IMR-90 (cell line): Measurements from ENCODE around the gene IFI30. TPM values are rescaled to one million over a fixed set of nuclear protein-coding genes. Genes with fewer than 3 reads are reported as not detected.

Source experiments
- ATAC-seq: fragments of 200-7000 bp; cut with Tn5 transposase; 2 replicates; pipeline ENCODE4 v1.9.1; 2020; ENCODE audit warnings: low read depth, mild to moderate bottlenecking, moderate library complexity
- BruUV-seq: library from RNA; stranded (reverse); fragments of 400-500 nt; replicated peaks from 2 replicates; lab custom pipeline; 2021; lab: Mats Ljungman, UMichigan
- CTCF ChIA-PET: fragments of 300-600 bp; formaldehyde crosslinking; extraction: SDS; loops from one replicate; lab custom pipeline; 2021; ENCODE audit warnings: antibody characterized with exemption; lab: Yijun Ruan, JAX
- POLR2A ChIA-PET: fragments of 300-600 bp; sonication (Branson Sonifier 250); formaldehyde crosslinking; loops from one replicate; lab custom pipeline; 2022; ENCODE audit warnings: antibody characterized with exemption; ENCODE audit not compliant: unreplicated experiment; lab: Charles Lee
- DNase-seq: peaks from one replicate; pipeline ENCODE4 v3.0.0; 2013
- H2AFZ ChIP-seq: replicated peaks from 2 replicates; pipeline ENCODE3; 2013; ENCODE audit warnings: low read length, mild to moderate bottlenecking; ENCODE audit not compliant: poor library complexity
- H2AK5ac ChIP-seq: 2 replicates; pipeline ENCODE4 v1.6.1; 2013; ENCODE audit warnings: low read depth, low read length, inconsistent platforms
- H2AK9ac ChIP-seq: replicated peaks from 2 replicates; pipeline ENCODE3; 2013; ENCODE audit warnings: mild to moderate bottlenecking, low read depth, low read length, moderate library complexity; ENCODE audit not compliant: poor library complexity
- H2BK120ac ChIP-seq: 2 replicates; pipeline ENCODE4 v1.6.1; 2013; ENCODE audit warnings: low read depth, low read length, inconsistent platforms
- H2BK15ac ChIP-seq: 3 replicates; pipeline ENCODE4 v1.6.1; 2013; ENCODE audit warnings: low read depth, low read length, inconsistent platforms
- H2BK20ac ChIP-seq: 2 replicates; pipeline ENCODE4 v1.6.1; 2013; ENCODE audit warnings: low read depth, mild to moderate bottlenecking, inconsistent platforms, low read length, moderate library complexity
- H2BK5ac ChIP-seq: 2 replicates; pipeline ENCODE4 v1.6.1; 2013; ENCODE audit warnings: mild to moderate bottlenecking, low read depth, low read length, inconsistent platforms; ENCODE audit not compliant: poor library complexity, severe bottlenecking
- H3K14ac ChIP-seq: replicated peaks from 2 replicates; pipeline ENCODE4 v1.6.1; 2013; ENCODE audit warnings: low read depth, low read length, inconsistent platforms
- H3K18ac ChIP-seq: 2 replicates; pipeline ENCODE4 v1.6.1; 2013; ENCODE audit warnings: low read depth, low read length, control low read depth
- H3K23ac ChIP-seq: 2 replicates; pipeline ENCODE4 v1.6.1; 2013; ENCODE audit warnings: low read depth, low read length, inconsistent platforms
- H3K27ac ChIP-seq: 2 replicates; pipeline ENCODE4 v1.5.1; 2013; ENCODE audit warnings: mild to moderate bottlenecking, control low read depth, low read length; ENCODE audit not compliant: insufficient read depth
- H3K27me3 ChIP-seq: 2 replicates; pipeline ENCODE4 v1.6.1; 2013; ENCODE audit warnings: low read length; ENCODE audit not compliant: control insufficient read depth, insufficient read depth
- H3K36me3 ChIP-seq: 2 replicates; pipeline ENCODE4 v1.6.1; 2013; ENCODE audit warnings: low read length, mixed read lengths; ENCODE audit not compliant: control insufficient read depth, insufficient read depth
- H3K4ac ChIP-seq: 2 replicates; pipeline ENCODE4 v1.6.1; 2013; ENCODE audit warnings: low read depth, low read length, inconsistent platforms
- H3K4me1 ChIP-seq: 2 replicates; pipeline ENCODE4 v1.6.1; 2013; ENCODE audit warnings: low read length, mixed read lengths; ENCODE audit not compliant: control insufficient read depth, insufficient read depth
- H3K4me2 ChIP-seq: 2 replicates; pipeline ENCODE4 v1.6.1; 2013; ENCODE audit warnings: low read depth, mild to moderate bottlenecking, control low read depth, low read length, moderate library complexity
- H3K4me3 ChIP-seq: 2 replicates; pipeline ENCODE4 v1.5.1; 2013; ENCODE audit warnings: low read depth, mild to moderate bottlenecking, control low read depth, low read length, moderate library complexity; ENCODE audit not compliant: insufficient read depth
- H3K56ac ChIP-seq: 2 replicates; pipeline ENCODE4 v1.6.1; 2013; ENCODE audit warnings: low read length, inconsistent platforms; ENCODE audit not compliant: insufficient read depth; ENCODE audit errors: extremely low read depth
- H3K79me1 ChIP-seq, 2 experiments: 2 replicates each; pipeline ENCODE4 v1.6.1; 2013; ENCODE audit warnings: low read length in 2 of 2, inconsistent platforms in 1 of 2, low read depth in 1 of 2
- H3K9ac ChIP-seq: 2 replicates; pipeline ENCODE4 v1.6.1; 2013; ENCODE audit warnings: low read depth, low read length, control low read depth
- H3K9me1 ChIP-seq: 2 replicates; pipeline ENCODE4 v1.6.1; 2013; ENCODE audit warnings: low read length, inconsistent platforms; ENCODE audit not compliant: insufficient read depth
- H3K9me3 ChIP-seq: 2 replicates; pipeline ENCODE4 v1.6.1; 2013; ENCODE audit warnings: low read length; ENCODE audit not compliant: control insufficient read depth, insufficient read depth
- H4K20me1 ChIP-seq: 2 replicates; pipeline ENCODE4 v1.6.1; 2013; ENCODE audit warnings: low read length, inconsistent platforms; ENCODE audit not compliant: insufficient read depth
- H4K5ac ChIP-seq: 2 replicates; pipeline ENCODE4 v1.6.1; 2013; ENCODE audit warnings: mild to moderate bottlenecking, low read depth, low read length, control low read depth
- H4K8ac ChIP-seq, 2 experiments: 2 replicates each; pipeline ENCODE4 v1.6.1; 2013; ENCODE audit warnings: low read depth in 2 of 2, low read length in 2 of 2, control low read depth in 1 of 2, inconsistent platforms in 1 of 2
- H4K91ac ChIP-seq: 2 replicates; pipeline ENCODE4 v1.6.1; 2013; ENCODE audit warnings: low read depth, low read length, inconsistent platforms; ENCODE audit not compliant: insufficient read depth
- CHD1 ChIP-seq: IDR thresholded peaks from 2 replicates; pipeline ENCODE4 v1.6.1; 2012; ENCODE audit warnings: low read depth, low read length, improper control_type of control experiment
- CTCF ChIP-seq: conservative IDR thresholded peaks from 2 replicates; pipeline ENCODE4 v1.5.1; 2012; ENCODE audit warnings: mild to moderate bottlenecking, low read depth, low read length, improper control_type of control experiment
- MAZ ChIP-seq: IDR thresholded peaks from 2 replicates; pipeline ENCODE4 v1.6.1; 2012; ENCODE audit warnings: low read depth, mild to moderate bottlenecking, low read length, improper control_type of control experiment, moderate library complexity, borderline replicate concordance
- NFE2L2 ChIP-seq: fragments of 150-350 bp; IDR thresholded peaks from 2 replicates; pipeline ENCODE4 v1.6.1; 2016; ENCODE audit warnings: low read depth, mild to moderate bottlenecking, low read length
- RFX5 ChIP-seq: IDR thresholded peaks from 2 replicates; pipeline ENCODE4 v1.8.0; 2012; ENCODE audit warnings: low read depth, mild to moderate bottlenecking, low read length, moderate library complexity
- USF2 ChIP-seq: fragments of 150-350 bp; IDR thresholded peaks from 2 replicates; pipeline ENCODE4 v1.6.1; 2017; ENCODE audit warnings: mild to moderate bottlenecking, antibody characterized with exemption, low read length, low read depth
- WGBS, 2 experiments: methylation state at CpG; one replicate each; pipeline versions ENCODE4 v1.1.5 to v1.1.7; 2013; ENCODE audit warnings: missing lambda C conversion rate in 2 of 2; ENCODE audit not compliant: insufficient read length in 1 of 2; ENCODE audit errors: extremely low coverage in 2 of 2; 5-methylcytosine and 5-hydroxymethylcytosine counted together
- dilution Hi-C: fragments of 300-500 bp; cut with HindIII; formaldehyde crosslinking; loops from one replicate; pipeline ENCODE4 v1.14.3; 2018; ENCODE audit warnings: low sequenced_read_pairs; ENCODE audit not compliant: unreplicated experiment
- in situ Hi-C: fragments of 300-500 bp; cut with MboI; formaldehyde crosslinking; loops from 3 replicates; pipeline ENCODE4 v1.14.3; 2019; ENCODE audit warnings: low sequenced_read_pairs, inconsistent platforms, mixed read lengths
- intact Hi-C: fragments of 100-400 bp; cut with micrococcal nuclease; formaldehyde crosslinking; loops from 2 replicates; pipeline ENCODE4 v1.10.0; 2022
- polyA plus RNA-seq, 3 experiments: library from polyadenylated mRNA; depleted of rRNA; stranded (reverse); fragments of >200 nt; gene quantifications; 2 replicates each; pipeline ENCODE4 v1.2.3, GENCODE V29; 2012; ENCODE audit warnings: low replicate concordance in 1 of 3
- total RNA-seq: library from RNA; depleted of rRNA; stranded (reverse); fragments of >200 nt; gene quantifications from 2 replicates; pipeline ENCODE4 v1.2.3, GENCODE V29; 2012

Gene IFI30
- total and polyA plus RNA-seq, 2 of the 4 experiments (the other 2 are of a cell fraction): 2.3 TPM

GRCh38 chr19:18159810-18160209 lies 13.8 kb upstream of the IFI30 start:
- Histone ChIP-seq H4K20me1 (peaks cover 15% of the 10 kb centered on the region), H3K4ac (no peak overlapping the region), H3K9ac (no peak overlapping the region), H3K18ac (no peak overlapping the region), H3K56ac (no peak overlapping the region), H2BK5ac (no peak overlapping the region), H4K5ac (no peak overlapping the region), H4K8ac (no peak overlapping the region), H3K27me3 (no peaks in the 10 kb centered on the region), H3K4me2 (no peak overlapping the region), H2BK120ac (no peak overlapping the region), H3K4me3 (no peak overlapping the region), H3K4me1 (peaks cover 15% of the 10 kb centered on the region), H4K91ac (no peak overlapping the region), H3K27ac (no peak overlapping the region), H2AK9ac (no peak overlapping the region), H3K36me3 (peaks cover 31% of the 10 kb centered on the region), H2BK15ac (no peak overlapping the region), H2BK20ac (no peak overlapping the region), H2AK5ac (no peak overlapping the region), H3K23ac (no peak overlapping the region), H3K9me3 (no peaks in the 10 kb centered on the region), H3K14ac (no peak overlapping the region), H2AFZ (no peak overlapping the region), H3K79me1 (peaks cover 11 to 39% of the 10 kb centered on the region in 2 experiments), H3K9me1 (peaks cover 11% of the 10 kb centered on the region)
- DNase-seq (no peak), ATAC-seq (no peak)
- in situ Hi-C loops: no loop called here
- 100% methylated on average over 3 of the region's 10 CpGs; no CpG with 5 or more reads in 1 of the 2 experiments for WGBS, 2 experiments
- POLR2A ChIA-PET: no interaction called here
- dilution Hi-C loops: no loop called here
- intact Hi-C loops: loop anchor here (10.0 kb wide), 1 partner anchor 155 kb away; the partner anchor contains the start of gene ARRDC2
- TF ChIP-seq USF2 (no peak), CTCF (no peak), RFX5 (no peak), MAZ (no peak), CHD1 (no peak), NFE2L2 (no peak)
- CTCF ChIA-PET: no interaction called here
- BruUV-seq: no TSS peak
